Stimulated activated CD4-positive, alpha-beta T cell treated with anti-CD3 and anti-CD28 coated beads, TNF-alpha, amount 100 ng/mL, for 48 hours (primary cell): ENCODE measurements around the gene ACTR6.
"Not testable (repeated sequence)": the region's sequence is repeated elsewhere in the genome, so short reads cannot be mapped to it uniquely, and the experiment has no call there.

ENCODE experiments used
- DNase-seq, 3 donors: peaks; one replicate each; pipeline ENCODE4 v3.0.0-alpha.2; 2020; ENCODE audit warnings: low read depth in 3 of 3

ACTR6 gene

DNA sequence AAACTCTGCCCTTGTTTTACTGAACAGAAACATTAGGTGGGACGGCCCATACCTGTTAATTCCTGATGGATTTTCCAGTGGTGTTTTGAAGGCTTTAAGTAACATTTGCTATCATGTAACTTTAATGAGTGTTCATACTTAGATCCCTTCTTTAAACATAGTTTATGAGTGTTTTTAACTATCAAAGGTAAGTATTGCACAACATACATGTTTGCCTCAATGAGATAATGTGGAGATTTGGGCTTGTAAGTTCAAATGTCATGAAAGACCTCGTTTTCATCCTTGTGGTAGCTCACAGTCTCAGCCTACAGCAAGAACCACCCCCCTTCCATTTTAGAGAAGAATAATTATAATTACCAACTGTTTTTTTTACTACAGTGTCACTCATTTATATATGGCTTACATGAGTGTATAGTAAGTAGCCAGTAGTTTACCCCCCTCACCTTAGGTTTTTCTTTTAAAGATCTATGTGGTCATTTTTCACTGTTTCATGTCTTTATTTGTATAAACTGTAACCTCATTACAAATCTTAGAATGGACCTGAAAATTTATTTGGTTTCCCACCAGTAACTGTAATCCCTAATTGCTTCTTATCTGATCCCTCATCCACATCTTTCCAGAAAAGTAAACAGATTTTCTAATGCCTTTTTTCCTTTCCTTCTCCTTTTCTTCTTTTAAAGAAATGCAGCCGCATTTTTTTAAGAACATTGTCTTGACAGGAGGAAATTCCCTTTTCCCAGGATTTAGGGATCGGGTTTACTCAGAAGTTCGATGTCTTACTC lies 18.9 kb downstream of the ACTR6 start:
- no peak for DNase-seq

DNA sequence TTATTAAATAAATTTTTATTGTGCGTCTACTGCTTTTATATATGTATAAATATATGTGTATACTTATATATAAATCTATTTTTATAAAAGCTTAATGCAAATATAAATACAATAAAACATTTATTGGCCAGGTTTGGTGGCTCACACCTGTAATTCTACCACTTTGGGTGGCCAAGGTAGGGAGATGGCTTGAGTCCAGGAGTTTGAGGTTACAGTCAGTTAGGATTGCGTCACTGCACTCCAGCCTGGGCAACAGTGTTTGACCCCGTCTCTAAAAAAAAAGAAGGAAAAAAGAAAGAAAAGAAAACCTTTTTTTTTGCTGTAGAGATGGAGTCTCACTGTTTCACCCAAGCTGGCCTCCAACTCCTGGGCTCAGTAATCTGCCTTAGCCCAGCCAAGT lies 20.9 kb downstream of the ACTR6 start:
- DNase-seq: no peak

DNA sequence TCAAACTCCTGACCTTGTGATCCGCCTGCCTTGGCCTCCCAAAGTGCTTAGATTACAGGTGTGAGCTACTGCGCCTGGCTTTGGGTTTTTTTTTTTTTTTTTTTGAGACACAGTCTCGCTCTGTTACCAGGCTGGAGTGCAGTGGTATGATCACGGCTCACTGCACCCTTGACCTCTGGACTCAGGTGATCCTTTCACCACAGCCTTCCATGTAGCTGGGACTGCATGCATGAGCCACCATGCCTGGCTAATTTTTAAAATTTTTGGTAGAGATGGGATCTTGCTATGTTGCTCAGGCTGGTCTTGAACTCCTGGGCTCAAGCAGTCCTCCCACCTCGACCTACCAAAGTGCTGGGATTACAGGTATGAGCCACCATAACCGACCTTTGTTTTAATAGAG lies 21.6 kb downstream of the ACTR6 start:
- not testable (repeated sequence) for DNase-seq

DNA sequence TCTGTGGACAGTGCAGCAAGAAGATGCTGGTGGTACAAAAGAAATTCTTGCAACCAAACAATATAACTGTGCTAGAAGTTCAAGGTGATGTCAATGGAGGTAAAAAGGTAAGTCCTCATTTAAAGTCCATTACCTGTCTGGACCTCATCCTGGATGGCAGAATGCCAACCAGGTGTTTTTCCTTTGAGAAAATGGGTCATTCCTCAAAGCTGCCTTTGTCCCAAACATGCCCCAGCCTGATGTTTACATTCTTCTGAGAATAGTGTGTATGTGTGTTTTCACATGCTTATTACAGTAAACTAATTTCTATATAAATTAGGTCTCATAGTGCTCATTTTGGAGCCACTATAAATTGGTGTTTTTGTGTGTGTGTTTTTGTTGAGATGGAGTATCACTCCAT lies 24.9 kb downstream of the ACTR6 start:
- DNase-seq: no peak

DNA sequence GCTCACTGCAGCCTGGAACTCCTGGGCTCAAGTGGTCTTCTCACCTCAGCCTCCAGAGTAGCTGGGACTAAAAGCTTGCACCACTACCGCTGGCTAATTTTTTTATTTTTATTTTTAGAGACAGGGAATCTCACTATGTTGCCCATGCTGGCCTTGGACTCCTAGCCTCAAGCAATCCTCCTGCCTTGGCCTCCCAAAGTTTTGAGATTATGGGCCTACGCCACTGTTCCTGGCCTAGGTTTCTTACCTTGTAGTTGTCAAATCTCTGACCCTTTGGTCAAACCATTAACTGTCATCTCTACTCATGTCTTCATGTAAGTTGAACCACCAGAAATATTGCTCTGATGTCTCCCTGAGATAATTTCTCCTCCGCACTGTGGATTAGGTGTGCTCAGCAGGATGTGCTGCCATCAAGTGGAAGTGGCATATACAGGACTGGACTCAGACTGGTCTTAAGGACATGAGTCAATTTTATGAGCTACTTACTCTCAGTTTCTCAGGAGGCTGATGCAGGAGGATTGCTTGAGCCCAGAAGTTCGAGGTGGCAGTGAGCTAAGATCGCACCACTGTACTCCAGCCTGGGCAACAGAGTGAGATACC lies 28.5 kb downstream of the ACTR6 start:
- DNase-seq: no peak

DNA sequence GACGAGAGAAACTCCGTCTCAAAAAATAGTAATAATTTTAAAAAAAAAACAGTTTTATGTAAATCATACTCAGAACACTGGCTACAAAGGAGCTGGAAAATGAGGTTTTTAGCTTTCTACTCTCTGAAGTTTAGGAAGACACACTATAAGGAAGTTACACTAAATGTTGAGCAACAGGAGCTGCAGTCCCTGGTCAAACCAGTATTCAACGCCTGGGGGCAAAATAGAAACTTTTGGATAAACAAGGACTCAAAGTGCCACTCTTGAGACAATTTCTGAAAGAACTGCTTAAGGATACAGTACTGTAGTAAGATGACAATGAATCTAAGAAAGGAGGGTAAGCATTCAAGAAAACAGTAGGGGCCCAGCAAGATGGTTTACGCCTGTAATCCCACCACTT lies 29.3 kb downstream of the ACTR6 start:
- DNase-seq: no peak

DNA sequence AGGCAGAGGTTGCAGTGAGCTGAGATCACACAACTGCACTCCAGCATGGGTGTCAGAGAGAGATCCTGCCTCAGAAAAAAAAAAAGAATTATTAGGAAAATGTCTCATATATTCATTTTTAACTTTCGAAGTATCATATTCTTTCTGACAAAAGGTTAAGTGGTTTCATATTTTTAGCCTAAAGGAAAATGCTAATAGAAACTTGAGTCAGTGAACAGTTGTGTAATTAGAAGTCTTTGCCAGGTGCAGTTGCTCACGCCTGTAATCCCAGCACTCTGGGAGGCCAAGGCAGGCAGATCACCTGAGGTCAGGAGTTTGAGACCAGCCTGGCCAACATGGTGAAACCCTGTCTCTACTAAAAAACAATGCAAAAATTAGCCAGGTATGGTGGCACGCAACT lies 31.3 kb downstream of the ACTR6 start:
- not testable (repeated sequence) for DNase-seq

DNA sequence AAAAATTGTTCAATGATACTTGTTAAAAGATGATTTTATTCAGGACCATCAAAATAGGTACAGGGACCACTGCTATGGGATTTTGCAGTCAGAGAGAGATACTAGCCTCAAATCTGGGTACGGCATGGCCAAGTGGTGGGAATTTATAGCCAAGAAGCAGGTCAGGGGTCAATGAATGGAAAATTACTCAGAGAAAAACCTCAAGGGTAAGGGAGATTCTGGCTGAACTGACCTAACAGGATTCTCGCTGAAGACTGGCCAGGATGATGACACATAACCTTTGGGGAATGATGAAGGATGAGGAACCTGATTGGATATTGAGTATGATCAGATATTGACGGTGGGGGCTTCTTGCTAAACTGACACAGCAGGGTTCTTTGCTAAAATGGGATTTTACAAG lies 33.6 kb downstream of the ACTR6 start:
- DNase-seq: no peak

DNA sequence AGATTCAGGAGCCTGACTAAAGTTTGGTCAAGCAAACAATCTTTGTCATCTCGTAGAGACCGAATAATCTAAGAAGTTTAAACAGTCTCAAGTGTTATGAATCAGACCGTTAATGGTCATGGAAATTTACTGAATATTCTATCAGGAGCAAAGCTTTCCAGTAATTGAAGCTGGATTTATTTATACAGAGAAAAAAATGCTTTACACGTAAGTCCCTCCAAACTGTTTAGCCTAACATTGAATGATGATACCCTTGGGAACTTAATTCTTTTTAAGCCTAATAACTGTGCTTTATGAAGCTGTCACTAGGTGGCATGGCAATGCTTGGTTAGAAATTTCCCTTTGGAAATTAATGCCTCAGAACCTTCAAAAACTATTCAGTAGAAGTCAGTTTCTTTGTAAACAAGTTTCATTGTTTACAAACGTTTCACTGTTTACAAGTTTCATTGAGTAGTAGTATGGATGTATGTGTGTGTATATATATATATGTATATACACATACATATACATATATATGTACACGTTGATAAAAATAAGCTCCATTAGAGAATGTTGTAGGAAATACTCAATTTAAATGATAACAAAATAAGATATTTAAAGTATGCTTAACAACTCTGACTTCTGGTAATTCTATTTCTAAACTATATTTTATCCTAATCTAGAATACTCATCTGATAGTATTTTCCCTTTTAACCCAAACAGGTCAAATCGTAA lies 34.1 kb downstream of the ACTR6 start:
- DNase-seq: no peak

DNA sequence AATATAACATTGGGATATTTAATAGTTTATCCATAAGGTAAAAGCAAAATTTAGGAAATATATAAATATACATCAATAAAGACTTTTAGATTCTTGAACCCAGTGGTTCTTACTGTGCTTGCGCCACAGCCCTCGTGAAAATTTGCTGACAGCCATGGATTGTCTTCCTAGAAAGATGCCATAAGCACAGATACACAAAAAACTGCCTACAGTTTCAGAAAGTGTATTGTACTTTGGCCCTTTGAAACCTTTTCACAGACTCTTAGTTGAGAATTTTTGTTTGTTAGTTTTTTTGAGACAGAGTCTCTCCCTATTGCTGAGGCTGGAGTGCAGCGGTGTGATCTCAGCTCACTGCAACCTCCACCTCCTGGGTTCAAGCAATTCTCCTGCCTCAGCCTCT lies 38.2 kb downstream of the ACTR6 start:
- DNase-seq: no peak

DNA sequence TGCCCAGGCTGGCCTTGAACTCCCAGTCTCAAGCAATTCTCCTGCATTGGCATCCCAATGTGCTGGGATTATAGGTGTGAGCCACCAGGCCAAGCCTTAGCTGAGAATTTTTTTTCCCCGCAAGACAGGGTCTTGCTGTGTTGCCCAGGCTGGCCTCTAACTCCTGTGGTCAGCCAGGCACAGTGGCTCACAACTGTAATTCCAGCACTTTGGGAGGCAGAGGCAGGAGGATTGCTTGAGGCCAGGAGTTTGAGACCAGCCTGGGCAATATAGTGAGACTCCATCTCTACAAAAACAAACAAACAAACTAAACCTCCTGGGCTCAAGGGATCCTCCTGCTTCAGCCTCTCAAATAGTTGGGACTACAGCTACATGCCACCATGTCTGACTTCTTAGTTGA lies 39.0 kb downstream of the ACTR6 start:
- DNase-seq: no peak

DNA sequence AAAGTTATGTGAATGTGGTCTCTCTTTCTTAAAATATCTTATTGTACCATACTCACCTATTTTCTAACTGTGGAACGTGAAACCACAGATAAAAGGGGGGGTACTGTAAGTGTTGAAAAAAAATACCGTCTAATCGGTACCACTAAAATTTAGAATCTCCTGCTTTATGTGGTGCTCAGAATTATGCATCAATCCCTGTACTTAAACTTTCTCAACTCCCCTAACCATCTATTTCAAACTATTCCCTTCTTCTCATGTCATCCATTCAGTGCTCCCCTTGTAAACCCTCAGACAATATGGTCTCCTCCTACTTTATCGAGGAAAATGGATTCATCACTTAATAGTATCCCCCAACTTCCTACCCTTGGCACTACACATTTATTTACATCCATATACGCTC lies 42.5 kb downstream of the ACTR6 start:
- no peak for DNase-seq

DNA sequence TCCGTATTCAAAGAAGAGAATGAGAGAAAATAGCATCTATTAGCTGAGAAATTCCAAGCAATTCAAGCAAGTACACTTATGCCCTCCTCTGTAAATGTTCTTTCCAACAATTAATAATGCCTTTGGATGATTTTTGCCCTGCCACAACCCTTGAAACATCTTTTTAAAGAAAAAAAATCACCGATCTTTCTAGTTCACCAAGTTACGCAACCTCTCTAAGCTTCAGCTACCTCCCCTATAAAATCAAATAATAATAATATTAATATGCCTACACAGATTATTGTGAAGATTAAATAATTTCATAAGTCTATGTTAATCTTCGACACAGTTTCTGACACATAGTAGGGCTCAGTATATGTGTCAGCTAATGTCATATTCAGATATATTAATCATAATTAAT lies 47.1 kb downstream of the ACTR6 start:
- no peak for DNase-seq

DNA sequence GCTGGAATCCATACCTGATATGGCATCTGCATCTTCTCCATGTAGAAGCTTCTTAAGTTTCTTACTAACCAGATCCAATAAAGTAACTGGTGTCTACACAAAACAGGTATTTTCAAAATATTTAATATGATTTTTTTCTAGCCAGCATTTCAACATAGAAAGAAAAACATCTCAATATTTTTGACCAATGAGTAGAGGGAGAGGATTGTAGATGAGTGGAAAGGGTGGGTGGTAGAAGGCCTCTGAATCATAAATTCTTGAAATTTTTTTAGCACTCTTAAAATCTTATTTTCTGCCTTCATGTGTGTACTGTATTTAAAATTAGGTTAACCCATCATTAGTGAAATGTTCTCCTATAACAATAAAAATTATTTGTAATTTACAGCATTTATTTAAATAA lies 48.3 kb downstream of the ACTR6 start:
- no peak for DNase-seq

DNA sequence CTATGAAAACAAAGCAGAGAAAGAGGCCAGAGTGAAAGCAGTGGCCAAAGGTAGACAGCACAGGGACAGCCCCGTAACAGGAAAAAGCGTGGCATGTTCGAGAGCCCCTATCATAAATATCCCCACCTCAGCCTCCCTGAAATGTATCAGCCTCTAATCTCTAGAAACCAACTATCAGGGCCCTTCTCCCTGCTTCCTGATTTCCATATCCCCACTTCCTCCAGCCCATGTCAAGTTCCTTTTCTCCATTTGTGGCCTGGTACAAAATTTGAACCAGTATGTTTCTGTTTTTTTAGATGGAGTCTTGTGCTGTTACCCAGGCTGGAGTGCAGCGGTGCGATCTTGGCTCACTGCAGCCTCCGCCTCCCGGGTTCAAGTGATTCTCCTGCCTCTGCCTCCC lies 49.3 kb downstream of the ACTR6 start:
- no peak for DNase-seq

DNA sequence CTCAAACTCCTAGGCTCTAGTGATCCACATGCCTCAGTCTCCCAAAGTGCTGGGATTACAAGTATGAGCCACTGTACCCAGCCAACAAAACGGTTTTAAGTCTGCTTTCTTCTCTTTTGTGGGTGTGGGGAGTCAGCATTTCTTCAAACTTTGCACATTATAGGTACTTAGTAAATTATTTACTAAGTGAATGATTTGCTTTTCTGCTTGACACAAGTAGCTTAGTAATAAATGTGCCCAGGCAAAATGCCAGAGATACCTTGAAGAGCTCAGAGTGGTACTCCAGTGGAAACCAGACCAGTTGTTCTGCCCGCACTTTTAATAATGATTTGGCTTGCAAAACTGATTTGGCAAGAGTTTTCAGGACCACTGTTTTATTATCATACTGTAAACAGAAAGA lies 51.3 kb downstream of the ACTR6 start:
- DNase-seq: no peak

DNA sequence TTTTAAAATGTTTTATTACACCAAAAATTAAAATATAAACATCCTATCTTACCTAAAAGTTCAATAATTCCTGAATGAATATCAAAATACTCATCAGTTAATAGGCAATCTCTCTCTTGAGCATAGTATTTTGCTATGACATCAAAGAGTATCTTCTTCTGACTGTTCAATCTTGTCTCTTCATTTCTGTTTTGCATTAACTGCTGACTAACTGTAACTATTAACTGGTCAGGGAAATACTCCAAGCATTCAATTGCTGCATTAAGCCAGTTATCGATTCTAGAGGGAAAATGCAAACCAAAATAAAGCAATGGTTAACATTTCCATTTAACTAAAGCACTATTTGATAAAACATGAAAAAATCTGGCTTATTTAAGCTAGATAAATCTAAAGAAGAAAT lies 52.8 kb downstream of the ACTR6 start:
- DNase-seq: no peak

DNA sequence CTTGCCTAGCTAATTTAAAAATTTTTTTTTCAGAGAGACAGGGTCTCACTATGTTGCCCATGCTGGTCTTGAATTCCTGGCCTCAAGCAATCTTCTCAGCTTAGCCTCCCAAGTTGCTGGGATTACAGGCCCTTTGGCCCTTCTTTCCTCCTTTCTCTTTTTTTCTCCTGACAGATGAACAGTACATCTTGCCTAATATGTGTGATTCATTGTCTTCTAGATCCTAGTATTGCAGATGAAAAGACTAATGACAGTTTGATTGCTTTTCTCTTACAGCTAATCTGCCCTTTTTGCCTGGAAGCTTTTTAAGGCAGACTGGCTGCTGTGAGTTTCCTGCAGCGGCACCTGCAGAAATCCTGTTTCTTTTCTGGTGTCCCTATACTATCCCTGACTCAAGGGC lies 54.3 kb downstream of the ACTR6 start:
- no peak for DNase-seq

DNA sequence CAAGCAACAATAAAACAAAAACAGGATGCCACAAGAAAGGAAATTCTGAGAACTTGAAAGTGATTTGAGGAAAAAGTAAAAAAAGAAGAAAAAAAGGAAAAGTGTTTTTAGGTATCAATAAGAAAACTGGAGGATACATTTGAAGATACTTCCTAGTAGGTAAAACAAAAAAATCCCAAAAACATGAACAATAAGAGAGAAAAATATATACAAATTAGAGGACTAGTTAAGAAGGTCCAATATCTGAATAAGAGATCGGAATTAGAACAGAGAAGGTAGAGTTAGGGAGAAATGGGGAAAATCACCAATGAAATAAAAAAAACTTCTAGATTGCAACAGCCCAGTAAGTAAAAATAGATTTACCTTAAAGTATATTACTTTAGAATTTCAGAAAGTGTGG lies 57.5 kb downstream of the ACTR6 start:
- no peak for DNase-seq

DNA sequence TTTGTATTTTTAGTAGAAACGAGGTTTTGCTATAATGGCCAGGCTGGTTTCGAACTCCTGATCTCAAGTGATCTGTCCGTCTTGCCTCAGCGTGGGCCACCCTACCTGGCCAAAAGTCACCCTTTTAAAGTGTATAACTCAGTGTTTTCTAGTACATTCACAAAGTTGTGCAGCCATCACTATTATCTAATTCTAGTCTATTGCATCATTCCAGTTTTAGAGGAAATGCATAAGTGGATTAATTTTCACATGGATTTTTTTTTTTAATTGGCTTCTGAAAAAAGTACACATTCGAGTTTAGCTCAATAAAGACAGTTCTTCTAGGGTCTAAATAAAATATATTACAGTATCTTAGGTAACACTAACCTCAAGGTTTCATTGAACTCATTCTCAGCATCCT lies 62.5 kb downstream of the ACTR6 start:
- DNase-seq: no peak

DNA sequence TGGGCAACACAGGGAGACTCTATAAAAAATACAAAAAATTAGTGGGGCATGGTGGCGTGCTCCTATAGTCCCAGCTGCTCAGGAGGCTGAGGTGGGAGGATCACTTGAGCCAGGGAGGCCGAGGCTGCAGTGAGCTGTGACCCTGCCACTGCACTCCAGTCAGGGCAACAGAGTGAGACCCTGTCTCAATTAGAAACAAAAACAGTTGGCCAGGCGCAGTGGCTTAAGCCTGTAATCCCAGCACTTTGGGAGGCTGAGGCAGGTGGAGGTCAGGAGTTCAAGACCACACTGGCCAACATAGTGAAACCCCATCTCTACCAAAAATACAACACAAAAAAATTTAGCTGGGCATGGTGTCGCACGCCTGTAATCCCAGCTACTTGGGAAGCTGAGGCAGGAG lies 64.5 kb downstream of the ACTR6 start:
- DNase-seq: not testable (repeated sequence)

DNA sequence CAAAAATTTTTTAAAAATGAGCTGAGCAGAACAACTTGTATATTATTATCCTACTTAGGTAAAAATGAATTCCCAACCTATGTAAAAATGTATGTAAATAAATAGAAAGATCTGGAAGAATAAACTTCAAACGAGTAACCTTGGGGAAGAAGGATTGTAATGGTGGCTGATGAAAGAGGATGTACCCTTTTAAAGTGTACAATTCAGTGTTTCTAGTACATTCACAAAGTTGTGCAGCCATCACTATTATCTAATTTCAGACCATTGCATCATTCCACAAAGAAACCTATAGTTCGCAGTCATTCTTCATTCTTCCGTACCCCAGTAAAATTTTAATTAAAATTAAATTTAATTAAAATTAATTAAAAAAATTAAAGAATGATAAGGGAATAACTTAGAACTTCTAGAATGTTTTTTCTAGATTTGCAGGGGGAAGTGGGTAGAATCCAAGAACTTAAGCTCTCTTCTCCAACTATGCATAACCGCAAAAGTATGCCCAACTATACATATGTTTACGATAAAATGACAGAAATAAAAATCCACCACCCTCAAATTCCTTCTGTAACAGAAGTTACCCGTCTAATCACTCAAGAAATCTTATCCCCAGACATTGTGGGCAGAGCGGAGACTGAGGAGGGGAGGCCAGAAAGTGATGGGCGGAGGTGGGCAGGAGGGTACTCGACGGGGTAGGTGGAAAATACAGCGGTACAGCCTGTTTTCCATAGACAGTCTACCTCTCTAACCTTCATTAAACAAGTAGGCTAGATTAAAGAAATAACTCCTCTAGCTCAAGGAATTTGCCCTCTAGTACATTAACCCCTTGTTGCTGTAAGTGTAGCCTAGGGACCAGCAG lies 65.3 kb downstream of the ACTR6 start:
- no peak for DNase-seq

DNA sequence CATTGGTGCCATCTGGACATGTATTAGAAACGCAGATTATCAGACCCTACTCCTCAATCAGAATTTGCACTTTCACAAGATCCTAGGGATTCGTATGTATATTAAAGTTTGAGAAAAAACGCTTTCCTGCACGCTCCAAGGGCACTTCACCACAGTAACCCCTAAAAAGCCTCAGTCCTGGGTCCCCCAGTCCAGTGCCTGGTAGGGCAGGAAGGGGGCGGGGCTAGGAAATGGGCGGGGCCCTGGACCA lies 65.9 kb downstream of the ACTR6 start:
- DNase-seq: peak; percentile 82 to 97 (median 89)
